GM18508 (cell line): ENCODE data around the gene RAET1G.
"Not testable (repeated sequence)": the region's sequence is repeated elsewhere in the genome, so short reads cannot be mapped to it uniquely, and the experiment has no call there.

Experiments used
- ATAC-seq: cut with Tn5 transposase; IDR thresholded peaks from one replicate; pipeline ENCODE4 v1.9.1; 2021; ENCODE audit warnings: moderate number of reproducible peaks; ENCODE audit not compliant: insufficient read depth, unreplicated experiment

Gene RAET1G

GRCh38 chr6:149915970-149916865, 6.7 kb downstream of the RAET1G start:
- ATAC-seq, result no peak

- no peak for ATAC-seq
These were observed 9.2 kb downstream of the RAET1G start for GRCh38 chr6:149913540-149914240.

- ATAC-seq, result no peak
These were observed 9.8 kb downstream of the RAET1G start for GRCh38 chr6:149913085-149913484.

- ATAC-seq, result not testable (repeated sequence)
These were observed 10.2 kb downstream of the RAET1G start for GRCh38 chr6:149912680-149913079.

GRCh38 chr6:149910721-149911151, 12.2 kb downstream of the RAET1G start:
- ATAC-seq, result no peak

- ATAC-seq, result no peak
These were observed 13.0 kb downstream of the RAET1G start for GRCh38 chr6:149909701-149910470.

GRCh38 chr6:149908480-149908879, 14.4 kb downstream of the RAET1G start:
- ATAC-seq, result not testable (repeated sequence)

- no peak for ATAC-seq
These were observed 15.6 kb downstream of the RAET1G start for GRCh38 chr6:149907317-149907716.

- no peak for ATAC-seq
These were observed 16.5 kb downstream of the RAET1G start for GRCh38 chr6:149906405-149906804.

- no peak for ATAC-seq
These were observed 17.0 kb downstream of the RAET1G start for GRCh38 chr6:149905911-149906371.

GRCh38 chr6:149905371-149905910, 17.5 kb downstream of the RAET1G start:
- ATAC-seq, result no peak

- ATAC-seq, result no peak
These were observed 18.1 kb downstream of the RAET1G start for GRCh38 chr6:149904661-149905370.

- ATAC-seq, result no peak
These were observed 18.8 kb downstream of the RAET1G start for GRCh38 chr6:149903938-149904611.

GRCh38 chr6:149901444-149902140, 21.3 kb downstream of the RAET1G start:
- ATAC-seq, result no peak

- no peak for ATAC-seq
These were observed 22.1 kb downstream of the RAET1G start for GRCh38 chr6:149900620-149901443.

- ATAC-seq, result no peak
These were observed 22.8 kb downstream of the RAET1G start for GRCh38 chr6:149899926-149900619.

GRCh38 chr6:149899486-149899885, 23.4 kb downstream of the RAET1G start:
- no peak for ATAC-seq
